HG03457 (cell line): ENCODE results near the gene BAIAP2L2.

Experiments used
- ATAC-seq: cut with Tn5 transposase; IDR thresholded peaks from one replicate; pipeline ENCODE4 v1.9.1; 2021; ENCODE audit warnings: moderate number of reproducible peaks; ENCODE audit not compliant: unreplicated experiment

Gene BAIAP2L2

GRCh38 chr22:38070250-38070921, 40.1 kb downstream of the BAIAP2L2 start:
- ATAC-seq: no peak

GRCh38 chr22:38069372-38070249, 40.9 kb downstream of the BAIAP2L2 start:
- no peak for ATAC-seq

- ATAC-seq: no peak
Observed at GRCh38 chr22:38068641-38069371, 41.7 kb downstream of the BAIAP2L2 start.

- ATAC-seq: no peak
Observed at GRCh38 chr22:38067761-38068360, 42.6 kb downstream of the BAIAP2L2 start.

GRCh38 chr22:38067028-38067415, 43.5 kb downstream of the BAIAP2L2 start:
- ATAC-seq: no peak

GRCh38 chr22:38066381-38067027, 44.0 kb downstream of the BAIAP2L2 start:
- no peak for ATAC-seq

GRCh38 chr22:38065539-38065938, 44.9 kb downstream of the BAIAP2L2 start:
- ATAC-seq: no peak

- ATAC-seq: no peak
Observed at GRCh38 chr22:38062791-38063190, 47.7 kb downstream of the BAIAP2L2 start.

- ATAC-seq: no peak
Observed at GRCh38 chr22:38056969-38057891, 53.3 kb downstream of the BAIAP2L2 start, which contains the start of gene PICK1. Gene PICK1, plus strand, starts transcription at chr22:38057404. Its CDS starts 406 bp downstream, at chr22:38057810.

GRCh38 chr22:38051900-38052862, 58.3 kb downstream of the BAIAP2L2 start:
- no peak for ATAC-seq

GRCh38 chr22:38051261-38051660, 59.2 kb downstream of the BAIAP2L2 start:
- no peak for ATAC-seq

GRCh38 chr22:38050720-38051119, 59.8 kb downstream of the BAIAP2L2 start:
- ATAC-seq: no peak

GRCh38 chr22:38049812-38050619, 60.5 kb downstream of the BAIAP2L2 start:
- no peak for ATAC-seq

GRCh38 chr22:38046070-38046748, 64.3 kb downstream of the BAIAP2L2 start:
- ATAC-seq: no peak

GRCh38 chr22:38043151-38044039, 67.1 kb downstream of the BAIAP2L2 start:
- ATAC-seq: no peak

GRCh38 chr22:38042488-38042790, 68.0 kb downstream of the BAIAP2L2 start:
- no peak for ATAC-seq
